HG03095 (cell line): ENCODE data around the gene TTLL11.
A peak's percentile ranks its signal among the peaks of the same experiment; 100 is the strongest.

ENCODE experiments used
- ATAC-seq: cut with Tn5 transposase; IDR thresholded peaks from one replicate; pipeline ENCODE4 v1.9.1; 2021; ENCODE audit warnings: moderate library complexity; ENCODE audit not compliant: unreplicated experiment

The TTLL11 gene

GRCh38 chr9:122110100-122110833, 17.2 kb upstream of the TTLL11 start:
- no peak for ATAC-seq

DNA sequence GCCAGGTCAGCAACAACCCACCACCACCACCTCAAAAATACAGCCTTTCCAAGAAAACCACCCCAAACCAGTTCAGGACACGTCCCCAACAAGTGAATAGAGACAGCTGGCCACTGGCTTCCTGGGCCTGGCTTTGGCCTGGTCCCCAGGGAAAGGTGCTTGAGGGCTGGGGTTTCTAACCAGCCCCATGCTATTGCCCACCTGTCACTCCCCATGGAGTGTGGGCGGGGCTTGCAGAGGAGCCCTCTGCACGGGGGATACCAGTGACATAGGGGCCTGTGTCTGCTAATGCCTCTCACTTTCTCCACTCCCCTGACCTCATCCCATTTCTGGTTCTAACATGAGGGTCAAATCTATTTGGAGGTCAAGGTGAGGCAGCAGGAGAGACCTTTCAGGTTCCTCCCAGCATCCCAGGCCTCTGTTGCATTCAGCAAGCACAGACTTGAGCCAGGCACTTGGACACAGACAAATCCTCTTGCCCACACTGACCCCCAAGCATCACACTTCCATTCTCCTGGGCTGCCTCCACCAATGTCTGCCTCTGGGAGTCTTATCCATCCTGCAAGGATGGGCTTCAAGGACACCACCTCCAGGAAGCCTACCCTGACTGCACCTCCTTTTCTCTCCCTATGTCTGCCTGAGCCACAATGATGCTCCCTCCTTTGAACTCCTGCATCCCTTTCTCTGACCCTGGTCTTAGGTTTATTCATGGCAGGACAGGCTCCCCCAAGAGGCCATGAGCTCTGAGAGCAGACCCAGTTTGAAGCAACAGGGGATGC, 16.1 kb upstream of the TTLL11 start:
- ATAC-seq, result no peak

GRCh38 chr9:122107291-122107805, 14.2 kb upstream of the TTLL11 start:
- ATAC-seq, result no peak

DNA sequence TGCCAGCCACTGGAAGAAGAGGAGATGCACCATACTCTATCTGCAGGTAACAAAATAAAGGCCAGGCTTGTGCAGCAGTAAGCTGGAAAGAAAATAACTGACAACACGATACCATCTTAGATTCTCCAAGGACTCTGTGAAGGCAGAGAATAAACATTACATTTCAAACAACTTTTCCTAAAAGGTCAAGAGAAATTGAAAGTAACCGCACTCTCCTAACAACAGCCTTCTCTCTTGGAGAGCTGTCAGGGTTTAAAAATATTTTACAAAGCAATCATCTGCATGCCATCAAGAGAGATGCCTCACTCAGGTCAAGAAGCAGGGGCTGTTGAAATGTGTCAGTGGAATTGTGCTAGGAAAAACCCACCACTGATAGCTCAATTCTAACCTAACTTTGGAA, 13.5 kb upstream of the TTLL11 start:
- no peak for ATAC-seq

- no peak for ATAC-seq
These were observed 10.9 kb upstream of the TTLL11 start for GRCh38 chr9:122103985-122104384.

DNA sequence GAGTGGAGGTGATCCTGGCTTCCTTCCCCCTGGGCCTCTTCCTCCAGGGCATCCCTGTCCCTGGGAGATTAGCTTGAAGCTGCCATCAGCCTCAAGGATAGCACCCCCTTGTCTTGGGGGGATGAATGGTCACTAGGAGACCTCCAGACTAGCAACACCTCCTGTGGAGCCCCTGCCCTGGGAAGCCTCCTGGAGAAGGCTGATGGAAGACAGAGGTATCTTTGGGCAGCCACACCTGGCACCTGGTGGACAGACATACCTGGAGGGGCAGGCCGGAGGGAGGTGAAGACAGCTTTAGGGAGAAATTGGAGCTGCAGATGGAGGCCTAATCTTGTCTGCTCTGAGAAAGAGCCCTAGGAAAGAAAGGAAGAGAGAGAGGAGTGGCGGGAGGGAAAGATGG, 9.0 kb upstream of the TTLL11 start:
- no peak for ATAC-seq

- no peak for ATAC-seq
These were observed 7.6 kb upstream of the TTLL11 start for GRCh38 chr9:122100756-122101155.

DNA sequence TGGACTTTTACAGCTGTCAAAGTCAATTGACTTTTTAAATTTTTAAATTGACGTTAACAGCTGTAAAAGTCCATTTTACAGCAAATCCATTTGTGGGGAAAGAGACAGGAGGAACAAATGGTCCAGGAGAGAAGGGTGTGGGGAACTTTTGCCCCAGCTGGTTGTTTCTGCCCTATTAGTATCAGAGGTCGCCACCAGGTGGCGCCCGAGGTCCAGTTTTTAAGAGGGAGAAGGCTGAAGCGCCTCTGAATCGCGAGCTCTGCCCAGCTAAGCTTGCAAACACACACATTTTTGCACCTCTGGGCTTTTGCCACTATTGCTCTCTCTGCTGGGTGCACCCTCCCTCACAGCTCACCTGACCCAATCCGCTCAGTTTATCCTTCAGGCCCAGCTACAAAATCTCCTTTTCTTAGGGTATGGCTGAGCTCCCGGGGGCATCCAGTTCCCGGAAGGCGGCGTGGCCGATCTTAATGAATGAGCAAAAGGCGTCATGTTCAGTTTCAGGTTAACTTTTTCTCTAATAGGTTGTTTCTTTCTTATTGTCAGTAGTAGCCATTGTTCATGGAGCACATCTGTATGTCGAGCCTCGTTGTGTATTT, 6.3 kb upstream of the TTLL11 start:
- ATAC-seq, result peak; percentile 72

DNA sequence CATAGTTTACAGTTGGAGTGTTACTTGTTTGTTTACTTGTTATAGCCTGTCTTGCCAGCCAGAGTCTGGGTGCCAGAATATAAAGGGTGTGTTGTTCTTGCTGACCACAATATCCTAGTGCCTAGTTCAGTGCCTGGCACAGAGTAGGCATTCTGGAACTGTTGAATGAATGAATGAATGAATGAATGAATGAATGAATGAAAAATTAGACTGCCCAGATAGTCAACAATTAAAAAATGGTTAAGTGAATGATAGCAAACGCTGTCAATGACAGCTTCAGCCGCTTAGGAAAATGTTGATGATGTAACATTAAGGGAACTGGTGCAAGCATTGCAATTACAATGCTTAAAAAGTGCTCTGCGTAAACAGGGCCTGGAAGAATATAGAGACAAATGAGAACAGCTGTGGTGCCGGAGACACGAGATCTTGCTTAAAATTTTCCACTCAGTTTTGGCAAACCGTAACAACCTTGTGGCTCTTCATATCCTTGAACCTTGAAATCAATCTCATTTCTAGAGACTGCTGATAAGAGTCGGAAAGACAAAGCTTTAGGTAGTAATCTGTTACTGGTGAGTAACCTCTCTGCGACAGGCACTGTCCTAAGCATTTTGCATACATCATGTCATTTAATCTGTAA, 4.7 kb upstream of the TTLL11 start:
- ATAC-seq, result no peak

DNA sequence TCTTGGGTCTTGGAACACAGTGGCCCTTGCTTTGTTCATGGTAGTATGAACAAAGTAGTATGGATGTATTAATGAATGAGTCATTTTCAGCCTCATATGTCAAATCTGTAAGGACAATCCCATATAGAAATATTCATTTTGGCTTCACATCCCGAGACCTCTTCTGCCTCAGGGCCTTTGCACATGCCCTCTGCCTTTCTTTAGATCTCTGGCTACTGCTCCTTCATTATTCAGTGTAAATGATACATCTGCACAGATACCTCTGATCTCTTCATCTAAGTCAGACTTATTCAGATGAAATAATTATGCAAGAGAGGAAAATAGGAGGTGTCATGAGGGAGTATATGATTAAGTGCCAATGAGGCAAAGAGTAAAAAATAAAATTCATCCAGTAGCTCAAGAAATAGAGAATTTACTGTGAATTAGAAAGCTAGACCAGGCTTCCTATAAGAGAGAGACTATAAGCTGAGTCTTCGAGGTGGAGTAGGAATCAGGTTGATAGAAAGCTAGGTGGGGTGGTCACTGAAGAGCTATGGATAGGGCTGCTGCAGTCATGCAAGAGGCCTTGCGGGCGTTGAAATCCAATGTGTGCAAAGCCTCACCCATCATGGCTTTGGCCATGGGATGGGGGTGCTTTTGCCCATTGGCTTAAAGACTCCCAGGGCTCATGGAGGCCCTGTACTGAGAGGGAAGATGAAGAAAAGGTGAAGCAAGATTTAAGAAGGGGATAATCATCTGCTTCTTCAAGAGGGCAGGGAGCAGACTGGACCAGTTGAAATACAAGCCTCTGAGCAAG, 3.7 kb upstream of the TTLL11 start:
- no peak for ATAC-seq

DNA sequence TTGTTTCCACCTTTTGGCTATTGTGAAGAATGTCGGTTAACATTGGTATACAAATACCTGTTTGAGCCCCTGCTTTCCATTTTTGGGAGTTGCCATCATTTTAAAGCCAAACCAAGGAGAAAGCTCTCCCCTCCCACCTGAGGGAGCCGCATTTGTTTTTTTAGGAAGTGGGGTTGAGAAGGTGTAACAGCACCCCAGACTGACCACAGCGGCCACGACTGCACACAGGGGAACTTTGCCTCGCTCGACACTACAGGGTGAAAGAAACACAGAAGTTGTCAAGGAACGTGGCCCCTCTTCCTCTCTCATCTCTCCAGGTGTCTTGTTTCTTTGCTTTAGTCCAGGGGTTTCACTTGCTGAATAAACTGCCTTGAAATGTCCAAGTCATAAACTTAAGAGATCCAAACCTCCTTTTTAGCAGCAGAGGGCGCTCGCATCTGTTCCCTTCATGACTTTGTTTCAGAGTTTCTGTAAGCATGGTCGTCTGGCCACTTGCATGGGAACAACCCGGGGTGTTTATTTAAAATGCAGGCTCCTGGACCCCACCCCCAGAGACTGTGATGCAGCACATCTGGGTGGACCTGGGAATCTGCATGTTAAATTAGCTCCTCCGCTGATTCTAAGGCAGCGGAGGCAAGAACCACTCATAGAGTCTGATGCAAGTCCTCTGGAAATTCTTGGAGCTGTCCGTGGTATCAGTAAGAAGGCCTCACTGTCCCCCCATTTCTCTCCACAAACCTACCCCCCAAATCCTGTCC, 2.1 kb upstream of the TTLL11 start:
- no peak for ATAC-seq

DNA sequence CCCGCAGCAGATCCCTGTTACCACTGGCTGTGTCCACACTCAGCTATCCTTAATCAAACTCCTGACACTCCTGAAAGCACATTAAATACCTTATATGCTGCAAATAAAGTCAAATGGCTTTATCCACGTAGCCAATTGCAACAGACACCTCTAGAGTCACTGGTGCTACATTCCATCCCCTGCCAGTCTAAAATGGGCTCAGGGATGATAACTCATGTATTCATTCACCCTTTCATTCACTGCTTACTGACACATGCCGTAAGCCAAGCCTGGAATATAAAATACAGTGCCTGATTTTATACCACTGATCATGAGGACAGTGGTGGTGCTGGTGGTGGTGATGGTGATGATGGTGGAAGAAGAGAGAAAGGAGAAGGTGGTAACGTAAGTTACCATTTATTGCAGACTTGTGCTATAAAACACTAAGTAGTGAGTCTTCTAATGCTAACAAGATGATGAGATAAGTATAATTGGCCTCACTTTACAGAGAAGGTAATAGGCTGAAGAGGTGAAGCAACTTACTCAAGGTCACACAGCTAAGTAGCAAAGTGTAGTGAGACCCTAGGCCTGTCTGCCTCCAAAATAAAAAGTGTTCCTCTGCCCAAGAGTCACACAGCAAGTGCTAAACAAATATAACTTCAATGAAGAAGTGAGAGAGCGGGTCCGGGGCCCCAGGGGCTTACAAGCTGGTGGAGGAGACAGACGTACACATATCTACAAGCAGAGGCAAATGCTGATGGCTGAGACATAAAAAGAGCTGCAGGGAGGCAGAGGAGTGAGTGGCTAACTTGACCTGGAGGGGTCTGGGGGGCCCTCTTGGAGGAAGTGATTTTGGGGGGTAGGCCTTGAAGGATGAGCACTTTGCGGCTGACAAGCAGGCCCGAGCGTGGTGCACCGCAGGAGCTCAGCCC, 1.2 kb downstream of the TTLL11 start:
- no peak for ATAC-seq

DNA sequence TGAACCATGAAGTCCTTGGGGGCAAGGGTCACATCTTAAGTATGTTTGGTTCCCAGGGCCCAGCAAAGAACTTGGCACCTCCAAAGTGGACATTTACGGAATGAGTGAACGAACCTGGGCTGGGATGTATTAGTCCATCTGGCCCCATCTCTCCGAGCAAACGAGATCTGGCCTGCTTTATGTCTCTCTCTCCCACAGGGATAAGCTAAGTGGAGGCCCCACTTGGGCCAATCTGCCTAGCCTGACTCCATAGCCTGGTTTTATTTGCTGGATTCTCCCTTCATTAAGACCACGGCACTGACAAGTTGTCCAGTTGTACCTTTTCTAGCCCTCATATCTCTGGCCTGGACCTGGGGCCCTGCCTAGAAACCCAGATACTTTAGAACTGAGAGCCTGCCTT, 2.1 kb downstream of the TTLL11 start:
- ATAC-seq, result no peak

DNA sequence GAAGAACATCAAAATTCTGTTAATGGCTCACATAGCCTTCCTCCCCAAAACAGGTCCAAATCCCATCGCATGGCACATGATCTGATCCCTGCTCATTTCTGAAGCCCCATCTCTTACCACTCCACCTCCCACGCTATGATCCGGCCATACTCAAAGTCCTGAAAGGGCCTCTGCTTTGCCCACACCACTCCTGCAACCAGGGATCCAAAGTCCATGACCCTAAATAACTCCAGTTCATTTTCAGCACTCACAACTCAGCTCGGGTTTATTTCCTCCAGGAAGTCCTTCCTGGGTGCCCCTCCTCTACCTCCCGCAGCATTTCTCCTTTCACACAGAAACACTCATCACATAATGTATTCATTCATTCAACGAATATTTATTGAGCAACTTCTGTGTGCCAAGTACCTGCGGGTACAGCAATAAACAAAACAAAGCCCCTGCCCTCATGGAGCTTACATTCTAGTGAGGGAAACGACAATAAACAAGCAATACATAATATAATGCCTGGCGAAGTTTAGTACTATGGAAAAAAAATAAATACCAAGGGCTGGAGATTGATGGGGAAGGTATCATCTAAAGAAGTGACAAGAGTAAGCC, 2.7 kb downstream of the TTLL11 start:
- ATAC-seq, result no peak

- ATAC-seq, result no peak
These were observed 4.0 kb downstream of the TTLL11 start for GRCh38 chr9:122088880-122089706.

GRCh38 chr9:122087406-122088200, 5.5 kb downstream of the TTLL11 start:
- ATAC-seq, result no peak

GRCh38 chr9:122086873-122087272, 6.2 kb downstream of the TTLL11 start:
- no peak for ATAC-seq
